HepG2 (cell line): ENCODE data around the gene PARVB.

Experiments used
- CHD2 ChIP-seq: IDR thresholded peaks from 2 replicates; pipeline ENCODE4 v1.6.1; 2011; ENCODE audit warnings: low read depth, low read length, improper control_type of control experiment
- PAWR ChIP-seq: sonication (generic); formaldehyde crosslinking; IDR thresholded peaks from 2 replicates; pipeline ENCODE4 v1.4.0; 2020; ENCODE audit warnings: missing genetic modification reagents, mild to moderate bottlenecking, borderline replicate concordance
- PHB2 ChIP-seq: fragments of 450-650 bp; IDR thresholded peaks from 2 replicates; pipeline ENCODE4 v1.6.1; 2018; ENCODE audit not compliant: partially characterized antibody
- SIN3A ChIP-seq: IDR thresholded peaks from 2 replicates; pipeline ENCODE4 v1.6.1; 2011; ENCODE audit warnings: low read depth, mild to moderate bottlenecking, control low read depth, low read length, borderline replicate concordance
- ZNF232 ChIP-seq: sonication (generic); formaldehyde crosslinking; IDR thresholded peaks from 2 replicates; pipeline ENCODE4 v1.4.0; 2020; ENCODE audit warnings: missing genetic modification reagents, borderline replicate concordance
- TF ChIP-seq, protein P1 (sequence below): sonication (generic); formaldehyde crosslinking; IDR thresholded peaks from 2 replicates; pipeline ENCODE4 v1.4.0; 2020; ENCODE audit warnings: missing genetic modification reagents
- TF ChIP-seq, protein P2 (sequence below): sonication (generic); formaldehyde crosslinking; IDR thresholded peaks from one replicate; pipeline ENCODE4 v1.5.1; 2020; ENCODE audit warnings: mild to moderate bottlenecking, missing genetic modification reagents; ENCODE audit errors: not compliant biosample characterization
- TF ChIP-seq, protein P3 (sequence below): sonication (generic); formaldehyde crosslinking; IDR thresholded peaks from 2 replicates; pipeline ENCODE4 v1.5.0; 2020; ENCODE audit warnings: mild to moderate bottlenecking, missing genetic modification reagents, moderate library complexity

DNA sequence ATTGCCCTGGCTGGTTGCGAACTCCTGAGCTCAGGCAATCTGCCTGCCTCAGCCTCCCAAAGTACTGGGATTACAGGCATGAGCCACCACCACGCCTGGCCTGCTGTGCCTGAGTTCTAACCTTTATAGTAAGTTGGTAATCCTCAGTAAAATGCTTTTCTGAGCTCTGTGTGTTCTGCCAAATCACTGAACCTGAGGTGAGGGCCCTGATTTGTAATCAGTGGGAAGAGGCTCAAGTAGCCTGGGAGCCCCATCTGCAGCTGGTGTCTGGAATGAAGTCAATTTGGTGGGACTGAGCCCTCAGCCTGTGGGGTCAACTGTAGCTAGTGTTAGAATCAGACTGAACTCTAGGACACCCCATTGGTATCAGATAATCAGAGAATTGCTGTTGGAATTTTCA is 84.0 kb downstream of the PARVB start:
- TF ChIP-seq ZNF232 (CRISPR knock-in tag) (no peak), SIN3A (no peak), PAWR (CRISPR knock-in tag) (no peak), PHB2 (no peak), CHD2 (no peak)
- TF ChIP-seq, protein P1, sequence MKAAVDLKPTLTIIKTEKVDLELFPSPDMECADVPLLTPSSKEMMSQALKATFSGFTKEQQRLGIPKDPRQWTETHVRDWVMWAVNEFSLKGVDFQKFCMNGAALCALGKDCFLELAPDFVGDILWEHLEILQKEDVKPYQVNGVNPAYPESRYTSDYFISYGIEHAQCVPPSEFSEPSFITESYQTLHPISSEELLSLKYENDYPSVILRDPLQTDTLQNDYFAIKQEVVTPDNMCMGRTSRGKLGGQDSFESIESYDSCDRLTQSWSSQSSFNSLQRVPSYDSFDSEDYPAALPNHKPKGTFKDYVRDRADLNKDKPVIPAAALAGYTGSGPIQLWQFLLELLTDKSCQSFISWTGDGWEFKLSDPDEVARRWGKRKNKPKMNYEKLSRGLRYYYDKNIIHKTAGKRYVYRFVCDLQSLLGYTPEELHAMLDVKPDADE (CRISPR knock-in tag) = no peak
- TF ChIP-seq, protein P2, sequence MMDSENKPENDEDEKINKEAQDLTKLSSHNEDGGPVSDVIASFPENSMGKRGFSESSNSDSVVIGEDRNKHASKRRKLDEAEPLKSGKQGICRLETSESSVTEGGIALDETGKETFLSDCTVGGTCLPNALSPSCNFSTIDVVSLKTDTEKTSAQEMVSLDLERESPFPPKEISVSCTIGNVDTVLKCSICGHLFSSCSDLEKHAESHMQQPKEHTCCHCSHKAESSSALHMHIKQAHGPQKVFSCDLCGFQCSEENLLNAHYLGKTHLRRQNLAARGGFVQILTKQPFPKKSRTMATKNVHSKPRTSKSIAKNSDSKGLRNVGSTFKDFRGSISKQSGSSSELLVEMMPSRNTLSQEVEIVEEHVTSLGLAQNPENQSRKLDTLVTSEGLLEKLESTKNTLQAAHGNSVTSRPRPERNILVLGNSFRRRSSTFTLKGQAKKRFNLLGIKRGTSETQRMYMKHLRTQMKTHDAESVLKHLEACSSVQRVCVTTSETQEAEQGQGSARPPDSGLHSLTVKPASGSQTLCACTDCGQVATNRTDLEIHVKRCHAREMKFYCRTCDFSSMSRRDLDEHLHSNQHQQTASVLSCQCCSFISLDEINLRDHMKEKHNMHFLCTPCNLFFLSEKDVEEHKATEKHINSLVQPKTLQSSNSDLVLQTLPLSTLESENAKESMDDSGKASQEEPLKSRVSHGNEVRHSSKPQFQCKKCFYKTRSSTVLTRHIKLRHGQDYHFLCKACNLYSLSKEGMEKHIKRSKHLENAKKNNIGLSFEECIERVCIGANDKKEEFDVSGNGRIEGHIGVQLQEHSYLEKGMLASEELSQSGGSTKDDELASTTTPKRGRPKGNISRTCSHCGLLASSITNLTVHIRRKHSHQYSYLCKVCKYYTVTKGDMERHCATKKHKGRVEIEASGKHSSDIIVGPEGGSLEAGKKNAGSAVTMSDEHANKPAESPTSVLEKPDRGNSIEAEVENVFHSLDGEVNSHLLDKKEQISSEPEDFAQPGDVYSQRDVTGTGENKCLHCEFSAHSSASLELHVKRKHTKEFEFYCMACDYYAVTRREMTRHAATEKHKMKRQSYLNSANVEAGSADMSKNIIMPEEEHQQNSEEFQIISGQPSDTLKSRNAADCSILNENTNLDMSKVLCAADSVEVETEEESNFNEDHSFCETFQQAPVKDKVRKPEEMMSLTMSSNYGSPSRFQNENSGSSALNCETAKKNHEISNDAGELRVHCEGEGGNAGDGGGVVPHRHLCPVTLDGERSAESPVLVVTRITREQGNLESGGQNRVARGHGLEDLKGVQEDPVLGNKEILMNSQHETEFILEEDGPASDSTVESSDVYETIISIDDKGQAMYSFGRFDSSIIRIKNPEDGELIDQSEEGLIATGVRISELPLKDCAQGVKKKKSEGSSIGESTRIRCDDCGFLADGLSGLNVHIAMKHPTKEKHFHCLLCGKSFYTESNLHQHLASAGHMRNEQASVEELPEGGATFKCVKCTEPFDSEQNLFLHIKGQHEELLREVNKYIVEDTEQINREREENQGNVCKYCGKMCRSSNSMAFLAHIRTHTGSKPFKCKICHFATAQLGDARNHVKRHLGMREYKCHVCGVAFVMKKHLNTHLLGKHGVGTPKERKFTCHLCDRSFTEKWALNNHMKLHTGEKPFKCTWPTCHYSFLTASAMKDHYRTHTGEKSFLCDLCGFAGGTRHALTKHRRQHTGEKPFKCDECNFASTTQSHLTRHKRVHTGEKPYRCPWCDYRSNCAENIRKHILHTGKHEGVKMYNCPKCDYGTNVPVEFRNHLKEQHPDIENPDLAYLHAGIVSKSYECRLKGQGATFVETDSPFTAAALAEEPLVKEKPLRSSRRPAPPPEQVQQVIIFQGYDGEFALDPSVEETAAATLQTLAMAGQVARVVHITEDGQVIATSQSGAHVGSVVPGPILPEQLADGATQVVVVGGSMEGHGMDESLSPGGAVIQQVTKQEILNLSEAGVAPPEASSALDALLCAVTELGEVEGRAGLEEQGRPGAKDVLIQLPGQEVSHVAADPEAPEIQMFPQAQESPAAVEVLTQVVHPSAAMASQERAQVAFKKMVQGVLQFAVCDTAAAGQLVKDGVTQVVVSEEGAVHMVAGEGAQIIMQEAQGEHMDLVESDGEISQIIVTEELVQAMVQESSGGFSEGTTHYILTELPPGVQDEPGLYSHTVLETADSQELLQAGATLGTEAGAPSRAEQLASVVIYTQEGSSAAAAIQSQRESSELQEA = no peak
- TF ChIP-seq, protein P3, sequence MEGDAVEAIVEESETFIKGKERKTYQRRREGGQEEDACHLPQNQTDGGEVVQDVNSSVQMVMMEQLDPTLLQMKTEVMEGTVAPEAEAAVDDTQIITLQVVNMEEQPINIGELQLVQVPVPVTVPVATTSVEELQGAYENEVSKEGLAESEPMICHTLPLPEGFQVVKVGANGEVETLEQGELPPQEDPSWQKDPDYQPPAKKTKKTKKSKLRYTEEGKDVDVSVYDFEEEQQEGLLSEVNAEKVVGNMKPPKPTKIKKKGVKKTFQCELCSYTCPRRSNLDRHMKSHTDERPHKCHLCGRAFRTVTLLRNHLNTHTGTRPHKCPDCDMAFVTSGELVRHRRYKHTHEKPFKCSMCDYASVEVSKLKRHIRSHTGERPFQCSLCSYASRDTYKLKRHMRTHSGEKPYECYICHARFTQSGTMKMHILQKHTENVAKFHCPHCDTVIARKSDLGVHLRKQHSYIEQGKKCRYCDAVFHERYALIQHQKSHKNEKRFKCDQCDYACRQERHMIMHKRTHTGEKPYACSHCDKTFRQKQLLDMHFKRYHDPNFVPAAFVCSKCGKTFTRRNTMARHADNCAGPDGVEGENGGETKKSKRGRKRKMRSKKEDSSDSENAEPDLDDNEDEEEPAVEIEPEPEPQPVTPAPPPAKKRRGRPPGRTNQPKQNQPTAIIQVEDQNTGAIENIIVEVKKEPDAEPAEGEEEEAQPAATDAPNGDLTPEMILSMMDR = no peak
